GM12891 (cell line): ENCODE measurements around the gene CZIB.

Experiments used
- POLR2A ChIP-seq: IDR thresholded peaks from 2 replicates; pipeline ENCODE4 v1.6.1; 2011; ENCODE audit warnings: low read depth, low read length, control low read depth
- TAF1 ChIP-seq: IDR thresholded peaks from 2 replicates; pipeline ENCODE4 v1.6.1; 2011; ENCODE audit warnings: low read depth, low read length, control low read depth

- no peak for TF ChIP-seq TAF1
- no peak for TF ChIP-seq POLR2A
These were observed 10.1 kb downstream of the CZIB start for GRCh38 chr1:53210352-53210751.
